ENCODE data around the gene PLEKHA1.

DNA sequence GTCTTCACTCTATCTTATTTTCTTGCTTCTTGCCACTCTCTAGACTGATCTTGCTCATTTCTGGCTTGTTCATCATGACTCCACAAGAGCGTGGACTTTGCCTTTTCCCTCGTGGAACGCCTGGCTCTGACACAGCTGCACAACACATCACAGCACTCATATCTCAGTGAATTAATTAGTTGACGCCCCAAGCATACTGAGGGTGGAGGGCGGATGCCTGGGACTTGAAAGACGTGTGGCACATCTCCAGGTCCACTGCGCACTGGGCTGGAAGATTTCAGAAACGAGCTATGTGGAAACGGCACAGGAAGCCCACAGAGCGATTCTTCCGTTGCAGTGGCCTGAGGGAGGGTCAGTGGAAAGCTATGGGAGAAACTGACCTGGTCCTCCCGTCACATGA, 23.6 kb upstream of the PLEKHA1 start:
- TF ChIP-seq, protein P1, sequence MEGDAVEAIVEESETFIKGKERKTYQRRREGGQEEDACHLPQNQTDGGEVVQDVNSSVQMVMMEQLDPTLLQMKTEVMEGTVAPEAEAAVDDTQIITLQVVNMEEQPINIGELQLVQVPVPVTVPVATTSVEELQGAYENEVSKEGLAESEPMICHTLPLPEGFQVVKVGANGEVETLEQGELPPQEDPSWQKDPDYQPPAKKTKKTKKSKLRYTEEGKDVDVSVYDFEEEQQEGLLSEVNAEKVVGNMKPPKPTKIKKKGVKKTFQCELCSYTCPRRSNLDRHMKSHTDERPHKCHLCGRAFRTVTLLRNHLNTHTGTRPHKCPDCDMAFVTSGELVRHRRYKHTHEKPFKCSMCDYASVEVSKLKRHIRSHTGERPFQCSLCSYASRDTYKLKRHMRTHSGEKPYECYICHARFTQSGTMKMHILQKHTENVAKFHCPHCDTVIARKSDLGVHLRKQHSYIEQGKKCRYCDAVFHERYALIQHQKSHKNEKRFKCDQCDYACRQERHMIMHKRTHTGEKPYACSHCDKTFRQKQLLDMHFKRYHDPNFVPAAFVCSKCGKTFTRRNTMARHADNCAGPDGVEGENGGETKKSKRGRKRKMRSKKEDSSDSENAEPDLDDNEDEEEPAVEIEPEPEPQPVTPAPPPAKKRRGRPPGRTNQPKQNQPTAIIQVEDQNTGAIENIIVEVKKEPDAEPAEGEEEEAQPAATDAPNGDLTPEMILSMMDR (IDR thresholded peaks at IDR 0.05; ENCODE audit: insufficient read depth, low read length, poor library complexity, severe bottlenecking), result no peak
- no peak for TF ChIP-seq EZH2phosphoT487 (conservative IDR thresholded peaks at IDR 0.05; ENCODE audit: low read length)

Data from SU-DHL-6 (cell line).